ENCODE data around the gene LRRC8B. TPM values are rescaled to one million over a fixed set of nuclear protein-coding genes. Genes with fewer than 3 reads are reported as not detected.

LRRC8B gene
- total and polyA plus RNA-seq, 2 of the 8 experiments (the other 6 are each of a cell fraction or from before 2014, with no cell fraction given), result 18.4 to 29.2 TPM

DNA sequence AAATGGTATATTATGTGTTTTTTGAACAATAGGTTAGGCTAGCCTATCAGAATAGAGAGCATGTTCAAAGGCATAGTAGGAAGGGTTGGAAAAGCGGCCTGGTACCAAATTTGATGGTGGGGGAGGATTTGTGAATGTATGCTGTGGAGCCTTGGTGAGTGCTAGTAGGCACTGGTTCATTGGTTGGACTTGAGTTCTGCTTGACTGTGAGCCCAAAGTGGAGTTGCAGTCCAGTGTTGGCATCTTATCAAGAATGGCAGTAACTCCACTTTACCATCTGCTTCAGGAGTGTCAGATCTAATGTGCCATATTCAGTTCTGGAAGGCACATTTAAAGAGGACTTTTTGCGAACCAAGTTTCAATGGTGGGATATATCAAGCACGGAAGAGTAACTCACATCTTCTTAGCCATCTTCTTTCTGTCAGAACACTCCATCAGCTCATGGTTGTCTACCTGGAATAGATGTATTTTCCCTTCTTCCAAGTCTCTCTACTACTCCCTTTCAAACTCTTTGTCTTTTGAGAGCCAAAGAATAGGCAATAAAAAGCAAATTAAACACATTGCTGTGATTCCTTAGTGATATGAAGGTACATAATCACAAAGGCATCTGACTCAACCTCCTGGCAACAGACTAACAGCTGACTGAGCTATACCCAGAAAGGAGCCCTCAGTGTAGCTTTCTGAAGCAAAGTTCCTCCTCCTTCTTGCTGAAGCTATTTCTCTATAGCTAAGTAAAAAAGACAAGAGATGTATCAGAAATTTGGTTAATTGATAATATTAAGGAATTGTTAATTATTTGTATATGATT is 21.7 kb downstream of the LRRC8B start:
- Histone ChIP-seq H3K23ac (ENCODE audit: insufficient read length) (no peak overlapping the region), H3K79me2 (ENCODE audit: control insufficient read depth in 1 of 2, insufficient read depth in 2 of 2, low read length in 2 of 2) (peaks cover 0 to 57% of the 10 kb centered on the region in 2 experiments; a peak in 2 of 4 replicates), H3K9me3 (ENCODE audit: insufficient read depth in 2 of 2, low read depth in 1 of 2, low read length in 1 of 2) (no peaks in the 10 kb centered on the region), H2BK20ac (ENCODE audit: low read length) (no peak overlapping the region), H3K4ac (replicated peaks; ENCODE audit: insufficient read length, low read depth, low read length) (no peak overlapping the region), H2BK120ac (replicated peaks; ENCODE audit: low read depth, low read length) (no peak overlapping the region), H3K14ac (ENCODE audit: insufficient read length) (no peak overlapping the region), H2BK5ac (ENCODE audit: low read depth, low read length) (no peak overlapping the region), H3K27ac (ENCODE audit: low read depth, low read length) (no peak overlapping the region), H2AK5ac (ENCODE audit: low read depth, low read length) (no peak overlapping the region), H3K4me2 (ENCODE audit: insufficient read depth in 1 of 2, low read depth in 2 of 2, low read length in 2 of 2) (no peak overlapping the region), H4K91ac (replicated peaks; ENCODE audit: insufficient read length, low read length) (no peak overlapping the region), H3K56ac (replicated peaks; ENCODE audit: insufficient read length, low read depth, low read length) (no peak overlapping the region), H3K23me2 (ENCODE audit: low read depth, low read length) (no peaks in the 10 kb centered on the region), H3K27me3 (replicated peaks in 1 of 4; ENCODE audit: control insufficient read depth in 3 of 4, extremely low read depth in 1 of 4, insufficient read depth in 3 of 4, low read length in 3 of 4) (no peaks in the 10 kb centered on the region), H3K36me3 (ENCODE audit: control insufficient read depth in 2 of 4, insufficient read depth in 4 of 4, low read length in 3 of 4) (no peaks in the 10 kb centered on the region), H3K79me1 (ENCODE audit: low read depth, low read length) (no peaks in the 10 kb centered on the region), H3K18ac (ENCODE audit: extremely low read depth, low read length) (no peak overlapping the region), H2AFZ (ENCODE audit: low read length) (no peak overlapping the region), H3K4me1 (replicated peaks in 1 of 4; ENCODE audit: control insufficient read depth in 3 of 4, insufficient read depth in 4 of 4, low read length in 3 of 4) (no peaks in the 10 kb centered on the region), H2BK12ac (ENCODE audit: low read depth, low read length) (no peak overlapping the region), H4K20me1 (replicated peaks in 1 of 2; ENCODE audit: control insufficient read depth in 1 of 2, insufficient read depth in 2 of 2, low read length in 2 of 2) (peaks cover 3 to 4% of the 10 kb centered on the region in 2 experiments), H4K8ac (ENCODE audit: extremely low read depth, insufficient read depth, low read length) (no peak overlapping the region), H3K9ac (replicated peaks in 1 of 4; ENCODE audit: extremely low read depth in 1 of 4, low read depth in 3 of 4, low read length in 3 of 4) (no peak overlapping the region), H4K5ac (ENCODE audit: insufficient read length, low read depth, low read length) (no peak overlapping the region), H2BK15ac (ENCODE audit: low read length) (no peak overlapping the region), H3K4me3 (ENCODE audit: extremely low read depth in 1 of 4, insufficient read depth in 2 of 4, low read depth in 3 of 4, low read length in 4 of 4) (no peak overlapping the region)
- DNase-seq (ENCODE audit: low read depth in 1 of 2, low spot score in 2 of 2), result no peak
- 87% methylated on average over 3 of the region's 3 CpGs; no CpG with 5 or more reads in 1 of the 2 experiments for WGBS, 2 experiments (ENCODE audit: extremely low coverage in 1 of 2, insufficient coverage in 1 of 2, insufficient read length in 1 of 2, insufficient replicate concordance in 2 of 2, low coverage in 1 of 2, low lambda C conversion rate in 2 of 2, missing lambda C conversion rate in 1 of 2)
- CTCF ChIA-PET (ENCODE audit: partially characterized antibody), result interaction anchor here (1.5 kb wide), 1 partner anchor 216 kb away, joined by 3 read pairs; no protein-coding TSS in a partner anchor
- POLR2A ChIA-PET (ENCODE audit: partially characterized antibody), result no interaction called here
- FAIRE-seq, result no peak
- TF ChIP-seq SP4 (IDR thresholded peaks at IDR 0.05; ENCODE audit: low read length) (no peak), BCL11A (IDR thresholded peaks at IDR 0.05; ENCODE audit: low read depth in 2 of 2, low read length in 2 of 2) (no peak), FOSL1 (IDR thresholded peaks at IDR 0.05; ENCODE audit: insufficient read depth, low read depth, low read length) (no peak), RBBP5 (IDR thresholded peaks at IDR 0.05; ENCODE audit: borderline replicate concordance, low read depth, low read length) (no peak), TCF12 (IDR thresholded peaks at IDR 0.05; ENCODE audit: low read depth, low read length) (no peak), ZNF274 (IDR thresholded peaks at IDR 0.05; ENCODE audit: borderline replicate concordance, extremely low read depth, low read length) (no peak), RXRA (IDR thresholded peaks at IDR 0.05; ENCODE audit: insufficient read depth, low read depth, low read length) (no peak), PHF8 (conservative IDR thresholded peaks at IDR 0.05; ENCODE audit: low read depth, low read length) (no peak), SUZ12 (IDR thresholded peaks at IDR 0.05; ENCODE audit: low read length) (no peak), CHD1 (IDR thresholded peaks at IDR 0.05; ENCODE audit: low read depth, low read length) (no peak), SIX5 (IDR thresholded peaks at IDR 0.05; ENCODE audit: low read depth, low read length) (no peak)
- TF ChIP-seq, protein P1, sequence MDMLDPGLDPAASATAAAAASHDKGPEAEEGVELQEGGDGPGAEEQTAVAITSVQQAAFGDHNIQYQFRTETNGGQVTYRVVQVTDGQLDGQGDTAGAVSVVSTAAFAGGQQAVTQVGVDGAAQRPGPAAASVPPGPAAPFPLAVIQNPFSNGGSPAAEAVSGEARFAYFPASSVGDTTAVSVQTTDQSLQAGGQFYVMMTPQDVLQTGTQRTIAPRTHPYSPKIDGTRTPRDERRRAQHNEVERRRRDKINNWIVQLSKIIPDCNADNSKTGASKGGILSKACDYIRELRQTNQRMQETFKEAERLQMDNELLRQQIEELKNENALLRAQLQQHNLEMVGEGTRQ (IDR thresholded peaks at IDR 0.05; ENCODE audit: low read length), result no peak

All from H1 (cell line).